ENCODE results near the gene PKD2.

DNA sequence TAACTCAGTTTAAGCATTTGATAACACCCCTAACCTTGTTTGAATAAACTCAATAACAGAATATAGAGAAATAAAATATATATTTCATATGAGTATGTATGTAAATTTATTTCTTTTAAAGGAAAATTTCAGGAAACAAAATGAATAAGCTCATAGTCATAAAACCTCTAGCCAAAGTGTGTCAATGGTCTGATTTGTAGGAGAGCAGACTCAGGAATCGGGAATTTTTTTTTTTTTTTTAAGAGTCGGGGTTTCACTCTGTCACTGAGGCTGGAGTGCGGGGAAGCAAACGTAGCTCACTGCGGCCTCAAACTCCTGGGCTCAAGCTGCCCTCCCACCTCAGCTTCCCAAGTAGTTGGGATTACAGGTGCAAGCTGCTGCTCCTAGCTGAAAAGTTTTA is 2.4 kb downstream of the PKD2 start:
- TF ChIP-seq CTCF (IDR thresholded peaks at IDR 0.05) (no peak), POLR2AphosphoS5 (IDR thresholded peaks at IDR 0.05; ENCODE audit: insufficient read depth in 1 of 2, low read depth in 1 of 2) (no peak), POLR2A (IDR thresholded peaks at IDR 0.05) (no peak)

All from vagina (tissue), 2 donors.